SK-N-SH (cell line): ENCODE data around the gene ROR2.

Experiments used
- CTCF ChIP-seq: fragments of 200-600 bp; sonication (generic); IDR thresholded peaks from 2 replicates; pipeline ENCODE4 v1.6.1; 2017; ENCODE audit warnings: antibody characterized with exemption, mild to moderate bottlenecking, moderate library complexity
- MXI1 ChIP-seq: IDR thresholded peaks from 2 replicates; pipeline ENCODE4 v1.6.1; 2012; ENCODE audit warnings: mild to moderate bottlenecking, low read depth, low read length, improper control_type of control experiment
- RCOR1 ChIP-seq: fragments of 150-350 bp; IDR thresholded peaks from 2 replicates; pipeline ENCODE4 v1.6.1; 2017; ENCODE audit warnings: antibody characterized with exemption, low read length
- RFX5 ChIP-seq: IDR thresholded peaks from 2 replicates; pipeline ENCODE4 v1.6.1; 2012; ENCODE audit warnings: mild to moderate bottlenecking, improper control_type of control experiment, low read length
- TAF1 ChIP-seq: IDR thresholded peaks from 2 replicates; pipeline ENCODE4 v1.6.1; 2012; ENCODE audit warnings: low read depth, mild to moderate bottlenecking, low read length, moderate library complexity, borderline replicate concordance
- TCF12 ChIP-seq: IDR thresholded peaks from 2 replicates; pipeline ENCODE4 v1.4.0; 2012
- YY1 ChIP-seq: IDR thresholded peaks from 2 replicates; pipeline ENCODE4 v1.4.0; 2012; ENCODE audit warnings: low read depth, mild to moderate bottlenecking

DNA sequence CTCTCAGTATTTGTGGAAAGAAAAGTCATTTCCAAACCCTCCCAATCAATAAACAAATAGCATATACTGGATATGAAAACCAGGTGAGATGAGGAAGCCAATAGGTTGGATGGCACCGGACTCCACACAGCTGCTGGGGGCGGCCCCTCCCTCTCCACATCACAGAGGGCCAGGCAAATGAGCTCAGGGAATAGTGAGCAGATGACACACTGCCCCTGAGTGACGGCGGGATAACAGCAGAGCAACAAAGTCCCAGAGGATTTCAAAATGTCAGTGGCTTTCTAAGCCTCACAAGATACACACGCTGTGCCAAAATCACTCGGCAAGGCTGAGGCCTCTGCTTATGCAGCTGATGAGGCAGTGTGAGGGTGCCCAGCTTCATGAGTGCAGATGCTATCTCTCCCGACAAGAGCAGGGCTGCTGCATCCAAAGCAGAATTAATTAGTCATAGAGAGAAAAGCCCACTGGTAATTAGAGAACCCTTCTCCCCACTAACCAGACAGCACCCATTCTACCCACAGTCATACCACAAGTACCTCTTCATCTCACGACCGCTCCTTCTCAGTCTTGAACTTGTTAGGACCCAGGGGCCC, 291.4 kb downstream of the ROR2 start:
- TF ChIP-seq CTCF, result no peak
- no peak for TF ChIP-seq RFX5
- no peak for TF ChIP-seq RCOR1
- TF ChIP-seq TCF12, result no peak
- TF ChIP-seq YY1, result no peak
- TF ChIP-seq TAF1, result no peak
- no peak for TF ChIP-seq MXI1
